GM19397 (cell line): Measurements from ENCODE around the gene WTIP.
"Not testable (repeated sequence)": the region's sequence is repeated elsewhere in the genome, so short reads cannot be mapped to it uniquely, and the experiment has no call there.

Experiments
- ATAC-seq: cut with Tn5 transposase; IDR thresholded peaks from one replicate; pipeline ENCODE4 v1.9.1; 2021; ENCODE audit warnings: mild to moderate bottlenecking, moderate library complexity; ENCODE audit not compliant: unreplicated experiment

WTIP gene

DNA sequence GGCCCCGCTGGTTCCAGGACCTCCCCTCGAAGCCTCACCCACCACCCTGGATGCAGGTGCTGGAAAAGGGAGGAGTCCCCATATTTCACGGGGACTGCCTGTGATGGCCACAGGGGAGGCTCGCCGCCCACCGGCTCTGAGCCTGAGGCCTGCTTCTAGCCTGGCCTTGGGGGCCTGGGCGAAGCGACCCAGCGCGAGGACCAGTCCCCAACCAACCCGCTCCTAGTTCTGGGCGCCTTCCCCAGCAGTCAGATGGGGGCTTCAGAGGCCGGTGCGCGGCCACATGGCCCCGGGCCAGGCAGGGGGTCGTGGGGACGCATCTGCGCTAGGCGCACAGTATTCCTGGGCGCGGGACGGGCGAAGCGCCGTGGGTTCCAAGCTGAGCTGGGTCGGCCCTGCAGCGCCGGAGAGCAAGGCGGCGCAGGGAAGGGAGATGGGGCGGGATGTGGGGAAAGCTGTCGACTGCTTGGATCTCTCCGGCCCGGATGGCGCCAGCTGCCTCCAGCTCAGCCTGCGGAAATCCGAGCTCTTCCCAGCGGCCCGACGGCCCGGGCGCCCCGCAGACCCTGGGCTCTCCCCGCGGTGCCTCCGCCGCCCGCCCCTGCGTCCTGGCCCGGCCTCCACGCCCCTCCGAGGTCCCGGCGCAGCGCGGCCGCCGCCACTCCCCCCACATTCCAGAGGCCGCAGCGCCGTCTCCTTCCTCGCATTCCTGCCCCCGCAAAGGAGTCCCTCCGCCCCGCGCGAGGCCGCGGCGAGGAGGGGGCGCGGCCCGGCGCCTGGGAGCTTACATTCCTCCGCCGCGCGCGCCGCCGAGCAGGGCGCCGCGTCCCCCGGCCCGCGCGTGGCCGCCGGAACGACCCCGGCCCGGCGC is at the start of gene WTIP:
TSS of gene WTIP (plus strand) at position 788 of the 871 bp plus-strand sequence. CDS start 217 bp downstream, outside the sequence.
- no peak for ATAC-seq

DNA sequence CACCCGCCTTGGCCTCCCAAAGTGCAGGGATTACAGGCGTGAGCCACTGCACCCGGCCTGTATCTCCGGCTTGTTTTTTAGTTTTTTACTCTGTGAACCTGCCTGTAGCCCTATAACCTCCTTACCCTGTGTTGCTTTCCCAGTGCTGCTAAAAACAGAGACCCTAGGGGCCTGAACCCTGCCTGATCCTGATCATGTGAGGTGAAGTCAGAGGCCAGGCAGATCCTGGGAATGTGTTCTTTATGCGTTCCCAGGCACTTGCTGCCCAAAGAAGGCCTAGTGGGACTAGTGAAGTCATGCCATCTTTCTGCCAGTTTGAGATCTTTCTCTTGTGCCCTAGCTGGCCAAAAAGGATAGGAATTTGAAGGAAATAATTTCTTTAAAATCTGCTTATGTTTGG is 48.8 kb upstream of the WTIP start:
- ATAC-seq = no peak

DNA sequence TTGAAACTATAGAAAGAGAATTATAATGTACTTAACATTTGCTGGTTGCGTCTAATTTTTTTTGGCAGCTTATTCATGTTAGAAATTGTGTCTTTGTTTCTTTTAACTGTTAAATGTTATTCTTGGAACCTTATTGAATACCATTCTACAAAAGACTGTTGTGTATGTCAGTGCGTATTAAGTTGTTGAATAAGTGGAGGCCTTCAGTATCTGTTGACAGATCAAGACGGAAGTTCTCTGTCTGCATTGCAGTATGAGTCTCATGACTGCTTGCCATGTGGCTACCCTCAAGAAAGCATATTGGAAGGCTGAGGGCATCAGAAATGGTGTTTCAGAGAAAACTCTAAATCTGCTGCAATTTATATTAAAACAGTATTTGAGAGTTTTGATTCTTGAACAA is 44.8 kb upstream of the WTIP start:
- ATAC-seq = no peak

DNA sequence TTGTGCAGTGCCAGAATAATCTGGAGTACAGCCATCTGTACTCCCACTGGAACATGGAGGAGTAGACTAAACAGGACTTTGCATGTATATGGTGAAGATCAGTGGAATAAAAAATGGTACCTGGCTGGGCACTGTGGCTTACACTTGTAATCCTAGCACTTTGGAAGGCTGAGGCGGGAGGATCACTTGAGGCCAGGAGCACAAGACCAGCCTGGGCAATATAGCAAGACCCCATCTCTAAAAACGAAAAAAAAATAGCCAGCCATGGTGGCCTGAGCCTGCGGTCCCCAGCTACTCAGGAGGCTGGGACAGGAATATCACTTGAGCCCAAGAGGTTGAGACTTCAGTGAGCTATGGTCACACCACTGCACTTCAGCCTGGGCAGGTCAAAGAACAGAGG is 33.4 kb upstream of the WTIP start:
- no peak for ATAC-seq

DNA sequence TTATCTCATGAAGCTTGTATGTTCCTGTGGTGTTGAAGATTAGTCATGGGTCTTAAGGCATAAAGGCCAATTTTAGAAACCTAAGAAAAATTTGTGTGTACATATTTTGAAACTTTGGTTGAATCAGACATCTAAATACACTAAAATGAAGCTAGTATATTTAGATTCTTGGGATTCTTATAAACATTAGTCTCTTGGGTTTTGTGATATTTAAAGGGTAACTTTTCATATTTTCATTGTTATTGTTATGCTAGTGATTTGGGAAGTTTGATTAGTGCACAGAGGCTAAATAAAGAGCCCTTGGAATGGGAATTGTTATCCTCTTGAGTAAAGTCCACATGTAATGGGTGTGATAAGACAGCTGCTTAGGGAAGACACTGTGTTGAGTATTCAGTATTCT is 28.8 kb upstream of the WTIP start:
- no peak for ATAC-seq

DNA sequence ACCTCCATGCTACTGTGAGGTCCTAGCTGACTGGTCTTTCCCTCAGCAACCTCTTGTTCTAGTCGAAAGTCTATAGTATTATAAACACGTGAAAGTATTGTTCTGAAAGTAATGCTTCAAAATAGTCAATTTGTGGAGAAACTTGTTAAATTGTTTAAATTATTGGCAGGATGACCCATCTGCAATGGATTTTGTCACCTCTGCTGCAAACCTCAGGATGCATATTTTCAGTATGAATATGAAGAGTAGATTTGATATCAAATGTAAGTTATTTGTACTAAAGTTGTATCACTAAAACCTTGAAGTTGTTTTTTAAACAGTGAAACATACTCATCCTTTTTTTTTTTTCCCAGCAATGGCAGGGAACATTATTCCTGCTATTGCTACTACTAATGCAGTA is 27.5 kb upstream of the WTIP start:
- no peak for ATAC-seq

DNA sequence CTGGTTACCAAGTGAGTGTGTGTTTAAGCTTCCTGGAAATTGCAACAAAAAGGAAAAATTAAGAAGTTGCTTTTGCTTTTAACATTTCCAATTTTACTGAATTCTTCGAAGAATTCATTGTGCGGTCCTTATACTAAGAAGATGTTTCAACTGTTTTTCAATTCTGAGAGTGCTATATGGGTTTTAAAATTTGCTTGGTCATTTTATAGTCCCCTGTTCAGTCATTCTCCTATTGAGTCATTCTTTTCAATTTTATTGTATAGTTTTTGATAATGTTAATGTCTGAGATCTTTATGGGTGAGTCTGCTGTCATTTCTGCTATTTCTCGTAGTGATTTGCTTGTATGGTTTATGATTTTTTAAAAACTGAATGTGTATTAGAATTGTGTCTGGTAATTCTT is 26.9 kb upstream of the WTIP start:
- no peak for ATAC-seq

DNA sequence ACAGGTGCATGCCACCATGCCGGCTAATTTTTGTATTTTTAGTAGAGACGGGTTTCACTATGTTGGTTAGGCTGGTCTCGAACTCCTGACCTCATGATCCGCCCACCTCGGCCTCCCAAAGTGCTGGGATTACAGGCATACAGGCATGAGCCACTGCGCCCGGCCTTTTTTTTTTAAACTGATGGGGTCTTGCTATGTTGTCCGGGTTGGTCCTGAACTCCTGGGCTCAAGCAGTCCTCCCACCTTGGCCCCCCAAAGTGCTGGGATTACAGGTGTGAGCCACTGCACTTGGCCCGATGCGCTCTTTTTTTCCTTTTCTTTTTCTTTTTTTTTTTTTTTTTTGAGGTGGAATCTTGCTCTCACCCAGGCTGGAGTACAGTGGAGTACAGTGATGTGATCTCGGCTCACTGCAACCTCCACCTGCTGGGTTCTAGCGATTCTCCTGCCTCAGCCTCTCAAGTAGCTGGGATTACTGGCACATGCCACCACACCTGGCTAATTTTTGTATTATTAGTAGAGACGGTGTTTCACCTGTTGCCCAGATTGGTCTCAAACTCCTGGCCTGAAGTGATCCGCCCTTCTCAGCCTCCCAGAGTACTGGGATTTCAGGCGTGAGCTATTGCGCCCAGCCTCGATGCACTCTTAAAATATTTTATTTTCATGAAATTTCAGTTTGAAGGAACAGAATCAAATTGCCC is 25.6 kb upstream of the WTIP start:
- not testable (repeated sequence) for ATAC-seq

DNA sequence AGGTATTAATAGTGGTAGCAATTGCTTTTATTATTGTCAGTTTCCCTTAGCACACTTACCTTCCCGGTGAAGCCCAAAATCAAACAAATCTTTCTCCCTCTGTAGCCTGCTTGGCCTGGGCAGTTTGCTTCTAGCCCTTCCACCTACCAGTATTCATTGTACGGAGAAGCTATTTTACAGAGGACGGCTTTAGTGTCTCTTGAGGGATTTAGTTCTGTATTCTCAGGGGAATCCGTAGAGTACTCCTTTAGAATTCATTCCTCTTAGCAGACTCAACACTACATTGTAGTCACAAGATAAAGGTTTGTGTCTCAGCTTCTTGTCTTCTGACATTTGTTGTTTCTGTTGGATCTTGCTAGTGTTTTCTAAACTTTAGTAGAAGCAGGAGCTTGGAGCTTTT is 24.1 kb upstream of the WTIP start:
- ATAC-seq = no peak

DNA sequence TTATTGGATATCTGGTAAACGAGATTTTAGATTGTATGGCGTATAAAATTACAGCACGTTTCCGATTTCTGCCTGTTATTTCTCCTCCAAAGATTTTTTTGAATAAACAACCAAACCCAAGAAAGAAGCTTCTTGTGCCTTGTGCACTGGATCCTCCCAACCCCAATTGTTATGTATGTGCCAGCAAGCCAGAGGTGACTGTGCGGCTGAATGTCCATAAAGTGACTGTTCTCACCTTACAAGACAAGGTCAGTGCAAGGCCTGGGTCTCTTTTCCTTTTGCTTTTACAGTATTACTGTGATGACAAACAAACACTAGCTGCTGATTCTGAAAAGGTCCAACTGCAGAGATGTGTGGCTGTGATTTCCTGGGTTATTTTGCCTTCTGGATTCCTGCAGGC is 22.9 kb upstream of the WTIP start:
- ATAC-seq = no peak

DNA sequence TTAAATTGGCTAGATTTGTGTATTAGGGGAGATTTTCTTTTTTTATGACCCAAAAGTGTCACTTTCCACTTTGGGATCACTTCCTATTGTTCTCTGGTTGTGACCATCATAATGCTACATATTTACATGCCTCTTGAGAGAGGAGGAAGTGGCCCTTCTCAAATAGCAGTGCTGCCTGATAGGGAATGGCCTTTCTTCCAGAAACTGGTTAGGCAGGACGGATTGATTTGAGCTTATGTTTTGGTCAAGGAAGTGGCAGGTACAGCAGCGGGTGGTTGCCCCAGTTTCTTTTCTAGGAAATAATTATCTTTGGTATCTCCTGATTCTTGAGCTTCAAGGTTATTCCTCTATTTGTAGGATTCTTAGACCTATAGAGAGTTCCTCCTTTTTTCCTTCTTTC is 21.9 kb upstream of the WTIP start:
- ATAC-seq = no peak

DNA sequence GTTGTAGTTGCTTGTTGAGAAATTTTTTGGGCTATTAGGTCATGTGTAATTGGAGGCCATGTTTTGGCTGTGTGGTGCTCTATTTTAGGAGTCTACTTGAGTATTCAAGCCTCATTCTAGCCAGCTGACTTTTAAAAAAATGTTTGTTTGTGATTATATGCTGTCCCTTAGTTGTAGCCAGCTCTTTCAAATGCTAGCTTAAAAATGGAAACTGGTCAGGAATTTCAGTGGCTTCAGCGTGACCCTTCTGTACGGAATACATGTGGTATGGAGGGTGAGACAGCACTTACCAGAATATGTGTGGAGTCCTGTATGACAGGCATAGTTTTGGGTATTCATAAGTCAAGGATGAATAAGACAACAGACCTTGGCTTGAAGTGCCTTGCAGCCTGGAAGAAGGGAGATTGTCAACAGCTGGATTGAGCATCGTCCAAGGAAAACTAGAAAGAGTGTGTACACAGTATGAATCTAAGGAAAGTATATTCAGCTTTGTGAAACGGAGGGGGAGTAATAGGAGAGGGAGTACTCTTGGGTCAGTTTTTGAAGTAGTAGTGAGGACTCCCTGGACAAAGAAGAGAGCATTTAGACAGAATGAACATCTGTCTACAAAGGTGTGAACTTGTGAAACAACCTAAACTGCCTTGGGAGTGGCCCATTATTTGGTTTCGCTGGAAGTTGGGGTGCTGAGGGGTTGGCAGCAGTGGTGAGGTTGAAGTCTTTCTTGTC is 20.0 kb upstream of the WTIP start:
- no peak for ATAC-seq

DNA sequence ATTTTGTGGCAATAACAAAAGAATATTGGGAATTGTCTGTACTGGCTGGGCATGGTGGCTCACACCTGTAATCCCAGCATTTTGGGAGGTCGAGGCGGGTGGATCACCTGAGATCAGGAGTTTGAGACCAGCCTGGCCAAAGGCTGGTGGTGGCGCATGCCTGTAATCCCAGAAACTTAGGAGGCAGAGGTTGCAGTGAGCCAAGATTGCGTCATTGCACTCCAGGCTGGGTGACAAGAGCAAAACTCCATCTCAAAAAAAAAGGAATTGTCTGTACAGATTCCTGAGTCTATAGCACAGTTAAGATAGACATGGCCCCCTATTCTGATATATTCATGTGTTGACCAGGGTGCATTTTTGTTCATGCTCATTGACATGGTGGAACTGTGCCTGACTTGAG is 16.8 kb upstream of the WTIP start:
- ATAC-seq = not testable (repeated sequence)

DNA sequence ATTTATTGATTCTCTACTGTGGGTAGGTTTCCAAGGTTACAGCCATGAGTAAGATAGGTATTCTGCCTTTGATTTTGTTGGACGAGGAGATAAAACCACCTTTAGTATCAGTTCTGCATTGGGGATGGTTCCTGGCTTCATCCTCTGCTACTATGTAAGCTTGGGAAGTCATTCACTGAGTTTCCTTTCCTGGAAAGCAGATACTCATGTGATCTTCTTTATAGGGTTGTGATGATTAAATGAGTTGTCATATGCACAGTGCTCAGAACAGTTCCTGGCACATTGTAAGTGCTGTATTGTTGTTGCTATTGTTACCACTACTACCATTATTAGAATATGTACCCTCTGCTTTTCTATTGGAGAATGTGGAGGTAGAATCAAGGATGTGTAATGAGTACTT is 13.1 kb upstream of the WTIP start:
- ATAC-seq = no peak

DNA sequence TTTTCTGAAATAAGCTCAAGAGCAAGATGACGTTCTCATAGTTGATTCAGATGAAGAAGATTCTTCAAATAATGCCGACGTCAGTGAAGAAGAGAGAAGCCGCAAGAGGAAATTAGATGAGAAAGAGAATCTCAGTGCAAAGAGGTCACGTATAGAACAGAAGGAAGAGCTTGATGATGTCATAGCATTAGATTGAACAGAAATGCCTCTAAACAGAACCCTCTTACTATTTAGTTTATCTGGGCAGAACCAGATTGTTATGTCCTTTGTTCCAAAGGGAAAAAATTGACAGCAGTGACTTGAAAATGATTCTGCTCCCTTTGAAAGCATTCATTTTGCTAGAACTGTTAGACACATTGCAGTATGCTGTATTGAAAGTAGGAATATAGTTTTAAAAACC is 12.5 kb upstream of the WTIP start:
- ATAC-seq = not testable (repeated sequence)

DNA sequence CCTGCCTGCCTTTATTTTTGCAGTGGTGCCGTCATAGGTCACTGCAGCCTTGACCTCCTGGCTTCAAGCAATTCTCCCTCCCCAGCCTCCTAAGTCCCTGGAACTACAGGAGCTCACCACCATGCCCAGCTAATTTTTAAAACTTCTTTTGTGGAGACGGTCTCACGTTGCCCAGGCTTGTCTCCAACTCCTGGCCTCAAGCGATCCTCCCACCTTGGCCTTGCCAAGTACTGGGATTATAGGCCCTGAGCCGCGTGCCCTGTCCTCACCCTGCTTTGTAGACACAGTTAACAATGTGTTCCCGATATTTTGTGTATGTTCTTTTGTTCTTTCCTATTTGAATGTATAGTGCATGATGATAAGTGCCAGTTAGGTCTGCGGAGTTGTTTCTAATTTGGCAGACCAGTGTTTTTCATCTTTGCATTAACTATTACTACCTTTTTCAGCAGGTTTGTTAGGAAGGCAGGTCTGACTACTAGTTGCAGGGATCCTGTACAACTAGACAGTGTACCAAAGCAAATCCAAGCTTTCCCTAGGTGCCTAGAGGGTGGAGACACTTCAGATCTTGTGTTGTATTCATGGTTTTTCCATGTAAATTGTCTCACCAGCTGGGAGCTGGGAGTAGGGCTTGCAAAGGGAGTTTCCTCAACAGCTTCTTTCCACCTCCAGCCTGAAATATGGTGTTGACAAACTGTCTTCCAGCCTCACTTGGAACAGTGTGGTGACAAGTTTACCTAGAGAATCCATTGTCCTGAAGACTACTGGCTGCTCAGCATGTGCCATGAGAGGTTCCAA is 9.5 kb upstream of the WTIP start:
- ATAC-seq = no peak

DNA sequence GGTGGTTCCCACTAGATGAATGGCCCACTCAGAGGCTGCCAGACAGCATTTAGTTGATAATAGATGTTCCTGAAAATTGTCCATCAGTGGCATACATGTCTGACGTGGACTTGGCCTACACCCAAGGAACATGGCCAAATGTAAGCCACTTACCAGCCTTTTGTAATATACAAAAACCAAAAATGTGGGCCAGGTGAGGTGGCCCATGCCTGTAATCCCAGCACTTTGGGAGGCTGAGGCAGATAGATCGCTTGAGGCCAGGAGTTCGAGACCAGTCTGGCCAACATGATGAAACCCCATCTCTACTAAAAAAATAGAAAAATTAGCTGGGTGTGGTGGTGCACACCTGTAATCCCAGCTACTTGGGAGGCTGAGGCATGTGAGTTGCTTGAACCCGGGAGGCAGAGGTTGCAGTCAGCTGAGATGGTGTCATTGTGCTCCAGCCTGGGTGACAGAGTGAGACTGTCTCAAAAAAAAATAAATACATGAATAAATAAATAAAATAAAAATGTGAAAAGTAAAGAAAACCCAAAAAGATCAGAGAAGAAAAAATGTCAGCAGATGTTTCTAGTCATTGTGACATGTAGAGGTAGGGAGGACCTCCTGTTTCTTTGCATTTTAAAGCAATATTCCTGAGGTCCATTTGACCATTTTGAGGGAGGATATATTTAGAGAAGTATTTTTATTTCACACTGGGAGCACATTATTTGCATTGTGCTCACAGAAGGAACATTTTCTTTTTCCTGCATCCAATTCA is 7.1 kb upstream of the WTIP start:
- no peak for ATAC-seq

DNA sequence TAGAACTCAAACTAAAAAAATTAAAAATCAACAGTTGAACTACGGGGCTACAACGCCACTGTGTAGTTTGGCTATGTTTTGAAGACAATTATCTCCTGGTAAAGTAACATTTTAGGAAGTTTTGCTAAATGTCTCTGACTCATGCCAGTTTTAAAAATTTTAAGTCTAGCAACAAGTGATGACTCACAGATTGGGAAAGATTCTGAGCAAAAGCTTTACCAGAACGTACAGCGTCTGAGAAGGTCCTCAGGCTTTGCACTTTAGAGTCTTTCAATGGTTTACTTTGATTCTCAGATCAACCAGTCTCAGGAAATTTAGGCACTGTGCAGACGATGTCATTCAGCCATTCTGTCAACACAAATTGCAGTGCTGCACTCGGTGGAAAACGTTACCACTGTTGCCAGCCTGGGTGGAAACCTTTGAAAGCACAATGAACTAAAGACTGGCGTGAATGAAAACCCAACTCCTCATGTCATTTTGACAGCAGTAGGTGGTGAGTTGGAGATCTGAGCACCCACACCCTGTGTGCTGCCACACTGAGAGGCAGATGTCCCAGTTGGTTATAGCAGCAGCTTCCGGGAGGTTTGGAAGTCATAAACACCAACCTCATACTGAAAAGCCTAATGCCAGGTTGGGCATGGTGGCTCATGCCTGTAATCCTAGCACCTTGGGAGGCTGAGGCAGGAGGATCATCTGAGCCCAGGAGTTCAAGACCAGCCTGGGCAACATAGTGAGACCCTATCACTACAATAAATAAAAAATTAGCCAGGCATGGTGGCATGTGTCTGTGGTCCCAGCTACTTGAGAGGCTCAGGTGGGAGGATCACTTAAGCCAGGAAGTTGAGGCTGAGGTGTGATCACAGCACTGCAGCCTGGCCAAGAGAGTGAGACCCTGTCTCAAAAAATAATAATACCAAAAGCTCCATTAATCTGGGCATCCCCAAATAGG is 6.3 kb upstream of the WTIP start:
- ATAC-seq = no peak

DNA sequence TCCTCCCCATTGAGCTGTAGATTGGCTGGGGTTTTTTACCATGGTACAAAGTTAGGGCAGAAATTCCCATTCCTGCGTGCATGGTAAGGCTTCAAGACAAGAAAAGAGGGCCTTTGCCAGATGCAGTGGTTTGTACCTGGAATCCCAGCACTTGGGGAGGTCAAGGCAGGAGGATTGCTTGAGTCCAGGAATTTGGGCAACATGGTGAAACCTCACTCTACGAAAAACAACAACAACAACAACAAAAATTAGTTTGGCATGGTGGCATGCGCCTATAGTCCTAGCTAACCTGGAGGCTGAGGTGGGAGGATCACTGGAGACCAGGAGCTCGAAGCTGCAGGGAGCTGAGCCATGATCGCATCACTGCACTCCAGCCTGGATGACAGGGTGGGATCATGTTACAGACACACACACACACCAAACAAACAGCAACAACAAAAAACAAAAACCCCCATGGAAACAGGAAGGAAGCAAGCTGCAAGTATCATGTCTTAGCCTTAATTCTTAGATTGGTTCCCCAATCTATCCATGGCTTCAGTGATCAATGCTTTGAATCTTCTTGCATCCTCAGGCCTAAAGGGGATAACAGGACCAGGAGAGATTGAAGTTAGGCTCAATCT is 5.5 kb upstream of the WTIP start:
- no peak for ATAC-seq
